ENCODE data around the gene MID1.

MID1 gene

DNA sequence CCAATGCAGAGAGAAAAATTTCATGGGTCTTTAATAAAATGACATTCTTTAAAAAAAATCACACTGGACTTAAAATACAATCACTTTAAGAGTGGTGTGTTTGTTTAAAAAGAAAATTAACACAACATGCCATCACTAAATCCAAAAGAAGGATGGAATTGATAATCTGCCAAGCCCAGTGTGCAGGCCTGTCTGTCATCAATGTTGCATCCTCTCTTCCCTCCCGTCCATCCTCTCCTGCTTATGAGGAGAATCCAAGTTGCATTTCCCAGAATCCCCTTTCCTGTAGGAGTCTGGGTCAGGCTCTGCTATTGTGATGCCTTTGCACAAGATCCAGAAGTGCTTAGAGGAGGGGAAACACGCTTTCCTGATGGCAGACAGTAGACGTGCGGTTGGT is 169.4 kb downstream of the MID1 start:
- no peak for DNase-seq (ENCODE audit: extremely low read depth, insufficient read length)
- H3K27me3 ChIP-seq (replicated peaks; ENCODE audit: control insufficient read depth, insufficient read depth, low read length), result no peaks in the 10 kb centered on the region; the same call in 1 of the 2 replicates
- H3K36me3 ChIP-seq (ENCODE audit: control insufficient read depth, insufficient read depth, low read length), result no peaks in the 10 kb centered on the region
- no peak overlapping the region for H3K4me3 ChIP-seq (replicated peaks; ENCODE audit: low read depth, low read length)
- TF ChIP-seq, protein P1, sequence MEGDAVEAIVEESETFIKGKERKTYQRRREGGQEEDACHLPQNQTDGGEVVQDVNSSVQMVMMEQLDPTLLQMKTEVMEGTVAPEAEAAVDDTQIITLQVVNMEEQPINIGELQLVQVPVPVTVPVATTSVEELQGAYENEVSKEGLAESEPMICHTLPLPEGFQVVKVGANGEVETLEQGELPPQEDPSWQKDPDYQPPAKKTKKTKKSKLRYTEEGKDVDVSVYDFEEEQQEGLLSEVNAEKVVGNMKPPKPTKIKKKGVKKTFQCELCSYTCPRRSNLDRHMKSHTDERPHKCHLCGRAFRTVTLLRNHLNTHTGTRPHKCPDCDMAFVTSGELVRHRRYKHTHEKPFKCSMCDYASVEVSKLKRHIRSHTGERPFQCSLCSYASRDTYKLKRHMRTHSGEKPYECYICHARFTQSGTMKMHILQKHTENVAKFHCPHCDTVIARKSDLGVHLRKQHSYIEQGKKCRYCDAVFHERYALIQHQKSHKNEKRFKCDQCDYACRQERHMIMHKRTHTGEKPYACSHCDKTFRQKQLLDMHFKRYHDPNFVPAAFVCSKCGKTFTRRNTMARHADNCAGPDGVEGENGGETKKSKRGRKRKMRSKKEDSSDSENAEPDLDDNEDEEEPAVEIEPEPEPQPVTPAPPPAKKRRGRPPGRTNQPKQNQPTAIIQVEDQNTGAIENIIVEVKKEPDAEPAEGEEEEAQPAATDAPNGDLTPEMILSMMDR (IDR thresholded peaks at IDR 0.05; ENCODE audit: insufficient read depth, low read length, poor library complexity, severe bottlenecking), result no peak

DNA sequence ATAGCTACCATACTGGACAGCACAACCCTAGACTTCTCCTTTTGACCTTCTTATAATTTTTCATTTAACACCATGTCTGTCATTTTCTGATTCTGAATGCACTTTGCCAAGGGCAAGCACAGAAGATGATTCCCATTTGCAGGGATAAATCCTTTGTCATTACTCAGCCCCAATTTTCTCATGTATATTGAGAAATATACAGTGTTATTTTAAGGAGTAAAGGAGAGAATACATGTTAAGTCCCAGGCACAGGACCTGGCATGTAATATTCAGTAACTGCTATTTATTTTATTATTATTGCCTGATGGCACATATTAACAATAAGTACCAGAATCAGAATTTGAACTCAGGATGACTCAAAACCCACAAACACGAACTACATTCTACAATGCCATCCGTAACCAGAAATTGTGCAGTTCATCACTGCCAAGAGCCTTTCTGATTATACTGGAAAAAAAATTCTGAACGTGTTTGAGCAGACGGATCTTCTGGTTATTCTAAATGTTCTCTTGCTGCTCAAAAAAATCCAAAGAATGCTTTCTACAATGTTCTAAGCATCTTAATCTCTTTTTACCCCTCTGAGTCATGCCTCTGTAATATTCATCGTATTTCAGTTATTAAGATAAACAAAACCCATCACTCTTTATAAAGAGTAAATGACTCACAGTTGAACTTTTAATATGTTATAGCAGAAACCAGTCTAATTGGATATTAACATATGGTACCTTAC is 170.0 kb downstream of the MID1 start:
- TF ChIP-seq, protein P1 (IDR thresholded peaks at IDR 0.05; ENCODE audit: insufficient read depth, low read length, poor library complexity, severe bottlenecking), result no peak
- no peak for DNase-seq (ENCODE audit: extremely low read depth, insufficient read length)
- H3K36me3 ChIP-seq (ENCODE audit: control insufficient read depth, insufficient read depth, low read length), result no peaks in the 10 kb centered on the region
- H3K4me3 ChIP-seq (replicated peaks; ENCODE audit: low read depth, low read length), result no peak overlapping the region
- no peaks in the 10 kb centered on the region; the same call in 1 of the 2 replicates for H3K27me3 ChIP-seq (replicated peaks; ENCODE audit: control insufficient read depth, insufficient read depth, low read length)

GRCh38 chrX:10447564-10448214 is 172.7 kb downstream of the MID1 start:
- no peak overlapping the region for H3K4me3 ChIP-seq (replicated peaks; ENCODE audit: low read depth, low read length)
- no peaks in the 10 kb centered on the region; the same call in 1 of the 2 replicates for H3K27me3 ChIP-seq (replicated peaks; ENCODE audit: control insufficient read depth, insufficient read depth, low read length)
- H3K36me3 ChIP-seq (ENCODE audit: control insufficient read depth, insufficient read depth, low read length), result no peaks in the 10 kb centered on the region
- TF ChIP-seq, protein P1 (IDR thresholded peaks at IDR 0.05; ENCODE audit: insufficient read depth, low read length, poor library complexity, severe bottlenecking), result no peak
- no peak for DNase-seq (ENCODE audit: extremely low read depth, insufficient read length)

DNA sequence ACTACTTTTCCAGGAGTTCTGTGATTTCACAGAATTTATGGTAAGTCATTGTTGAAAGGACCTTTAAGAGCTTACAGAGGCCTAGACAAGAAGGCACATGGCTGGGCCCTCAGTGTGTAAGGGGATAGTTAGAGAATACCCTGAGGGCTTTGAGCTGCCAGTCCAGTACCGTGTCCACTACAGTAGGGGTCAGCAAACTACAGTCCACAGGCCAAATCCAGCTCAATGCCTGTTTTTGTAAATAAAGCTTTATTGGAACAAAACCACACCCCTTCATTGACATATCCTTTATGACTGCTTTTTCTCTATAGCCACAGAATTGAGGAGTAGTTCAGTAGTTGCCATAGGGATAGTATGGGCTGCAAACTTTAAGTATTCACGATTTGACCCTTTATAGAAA is 176.2 kb downstream of the MID1 start:
- no peak for DNase-seq (ENCODE audit: extremely low read depth, insufficient read length)
- TF ChIP-seq, protein P1 (IDR thresholded peaks at IDR 0.05; ENCODE audit: insufficient read depth, low read length, poor library complexity, severe bottlenecking), result no peak
- no peaks in the 10 kb centered on the region for H3K36me3 ChIP-seq (ENCODE audit: control insufficient read depth, insufficient read depth, low read length)
- no peak overlapping the region for H3K4me3 ChIP-seq (replicated peaks; ENCODE audit: low read depth, low read length)
- H3K27me3 ChIP-seq (replicated peaks; ENCODE audit: control insufficient read depth, insufficient read depth, low read length), result no peaks in the 10 kb centered on the region; the same call in none of the 2 replicates

GRCh38 chrX:10441464-10441863 is 178.9 kb downstream of the MID1 start:
- H3K36me3 ChIP-seq (ENCODE audit: control insufficient read depth, insufficient read depth, low read length), result no peaks in the 10 kb centered on the region
- no peak overlapping the region for H3K4me3 ChIP-seq (replicated peaks; ENCODE audit: low read depth, low read length)
- DNase-seq (ENCODE audit: extremely low read depth, insufficient read length), result no peak
- H3K27me3 ChIP-seq (replicated peaks; ENCODE audit: control insufficient read depth, insufficient read depth, low read length), result no peaks in the 10 kb centered on the region; the same call in none of the 2 replicates
- TF ChIP-seq, protein P1 (IDR thresholded peaks at IDR 0.05; ENCODE audit: insufficient read depth, low read length, poor library complexity, severe bottlenecking), result no peak
